Chondrocyte (in vitro differentiated cells): ENCODE results near the gene TMEM231. TPM values are rescaled to one million over a fixed set of nuclear protein-coding genes. Genes with fewer than 3 reads are reported as not detected.
"Not testable (repeated sequence)": the region's sequence is repeated elsewhere in the genome, so short reads cannot be mapped to it uniquely, and the experiment has no call there.

Experiments used
- DNase-seq: peaks from one replicate; pipeline ENCODE4 v3.0.0; 2021; ENCODE audit warnings: mixed read lengths, low spot score
- H3K27ac Mint-ChIP-seq: one replicate; pipeline ENCODE4 v1.8.0; 2021; ENCODE audit warnings: mild to moderate bottlenecking, moderate library complexity, mixed read lengths; ENCODE audit not compliant: unreplicated experiment
- H3K27me3 Mint-ChIP-seq: 2 replicates; pipeline ENCODE4 v1.8.0; 2021; ENCODE audit warnings: low read depth, mixed read lengths
- H3K36me3 Mint-ChIP-seq: 2 replicates; pipeline ENCODE4 v1.8.0; 2021; ENCODE audit warnings: low read depth, mixed read lengths
- H3K4me1 Mint-ChIP-seq: 2 replicates; pipeline ENCODE4 v1.8.0; 2021; ENCODE audit warnings: low read depth, mild to moderate bottlenecking, mixed read lengths
- H3K4me3 Mint-ChIP-seq: one replicate; pipeline ENCODE4 v1.8.0; 2021; ENCODE audit warnings: mild to moderate bottlenecking, moderate library complexity, mixed read lengths; ENCODE audit not compliant: unreplicated experiment
- H3K9me3 Mint-ChIP-seq: 2 replicates; pipeline ENCODE4 v1.8.0; 2021; ENCODE audit warnings: low read depth, mixed read lengths
- CTCF ChIP-seq: fragments of 200-600 bp; sonication (generic); IDR thresholded peaks from 2 replicates; pipeline ENCODE4 v1.5.0; 2021; ENCODE audit warnings: antibody characterized with exemption, mild to moderate bottlenecking, moderate library complexity
- total RNA-seq: library from RNA; stranded (reverse); gene quantifications from 3 replicates; pipeline ENCODE4 v1.2.1, GENCODE V29; 2021

Gene TMEM231
- total RNA-seq, 1 donor from 2014 or later = 7.1 TPM

- no peaks in the 10 kb centered on the region for H3K9me3 Mint-ChIP-seq
- DNase-seq = no peak
- no peaks in the 10 kb centered on the region for H3K4me1 Mint-ChIP-seq
- TF ChIP-seq CTCF = no peak
- no peak overlapping the region for H3K4me3 Mint-ChIP-seq
- H3K36me3 Mint-ChIP-seq = no peaks in the 10 kb centered on the region
- no peaks in the 10 kb centered on the region for H3K27me3 Mint-ChIP-seq
- H3K27ac Mint-ChIP-seq = no peak overlapping the region
Observed at GRCh38 chr16:75527825-75528299, 28.2 kb downstream of the TMEM231 start.

GRCh38 chr16:75526032-75526790 is 29.8 kb downstream of the TMEM231 start:
- no peaks in the 10 kb centered on the region for H3K27me3 Mint-ChIP-seq
- no peaks in the 10 kb centered on the region for H3K4me1 Mint-ChIP-seq
- no peak for TF ChIP-seq CTCF
- H3K36me3 Mint-ChIP-seq = no peaks in the 10 kb centered on the region
- peak; percentile 53 for DNase-seq
- no peaks in the 10 kb centered on the region for H3K9me3 Mint-ChIP-seq
- no peak overlapping the region for H3K27ac Mint-ChIP-seq
- H3K4me3 Mint-ChIP-seq = no peak overlapping the region

GRCh38 chr16:75519175-75519574 is 36.9 kb downstream of the TMEM231 start:
- Mint-ChIP-seq H3K4me3 (no peak overlapping the region), H3K27me3 (no peaks in the 10 kb centered on the region), H3K36me3 (no peaks in the 10 kb centered on the region), H3K4me1 (peaks cover 10% of the 10 kb centered on the region), H3K27ac (no peak overlapping the region), H3K9me3 (no peaks in the 10 kb centered on the region)
- DNase-seq = no peak
- no peak for TF ChIP-seq CTCF

- H3K27ac Mint-ChIP-seq = peak overlapping the region; percentile 74
- DNase-seq = not testable (repeated sequence)
Observed at GRCh38 chr16:75516189-75516966, 39.7 kb downstream of the TMEM231 start.

GRCh38 chr16:75514296-75514695 is 41.8 kb downstream of the TMEM231 start:
- DNase-seq = no peak
- Mint-ChIP-seq H3K4me1 (peaks cover 15% of the 10 kb centered on the region), H3K9me3 (no peaks in the 10 kb centered on the region), H3K4me3 (no peak overlapping the region), H3K27me3 (no peaks in the 10 kb centered on the region), H3K27ac (no peak overlapping the region), H3K36me3 (no peaks in the 10 kb centered on the region)
- TF ChIP-seq CTCF = no peak

More at GRCh38 chr16:75516189-75516966, 39.7 kb downstream of the TMEM231 start:
- H3K4me3 Mint-ChIP-seq = peak overlapping the region; percentile 75
- not testable (repeated sequence) for H3K27me3 Mint-ChIP-seq, H3K9me3 Mint-ChIP-seq, H3K36me3 Mint-ChIP-seq
- peaks cover 10% of the 10 kb centered on the region for H3K4me1 Mint-ChIP-seq
